ENCODE results near the gene GYPA.

- TF ChIP-seq, protein P1, sequence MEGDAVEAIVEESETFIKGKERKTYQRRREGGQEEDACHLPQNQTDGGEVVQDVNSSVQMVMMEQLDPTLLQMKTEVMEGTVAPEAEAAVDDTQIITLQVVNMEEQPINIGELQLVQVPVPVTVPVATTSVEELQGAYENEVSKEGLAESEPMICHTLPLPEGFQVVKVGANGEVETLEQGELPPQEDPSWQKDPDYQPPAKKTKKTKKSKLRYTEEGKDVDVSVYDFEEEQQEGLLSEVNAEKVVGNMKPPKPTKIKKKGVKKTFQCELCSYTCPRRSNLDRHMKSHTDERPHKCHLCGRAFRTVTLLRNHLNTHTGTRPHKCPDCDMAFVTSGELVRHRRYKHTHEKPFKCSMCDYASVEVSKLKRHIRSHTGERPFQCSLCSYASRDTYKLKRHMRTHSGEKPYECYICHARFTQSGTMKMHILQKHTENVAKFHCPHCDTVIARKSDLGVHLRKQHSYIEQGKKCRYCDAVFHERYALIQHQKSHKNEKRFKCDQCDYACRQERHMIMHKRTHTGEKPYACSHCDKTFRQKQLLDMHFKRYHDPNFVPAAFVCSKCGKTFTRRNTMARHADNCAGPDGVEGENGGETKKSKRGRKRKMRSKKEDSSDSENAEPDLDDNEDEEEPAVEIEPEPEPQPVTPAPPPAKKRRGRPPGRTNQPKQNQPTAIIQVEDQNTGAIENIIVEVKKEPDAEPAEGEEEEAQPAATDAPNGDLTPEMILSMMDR (conservative IDR thresholded peaks at IDR 0.05; ENCODE audit: low read depth, low read length): no peak
- no peak for TF ChIP-seq EZH2 (IDR thresholded peaks at IDR 0.05; ENCODE audit: borderline replicate concordance, low read depth, low read length, poor library complexity, severe bottlenecking)
Measured at GRCh38 chr4:144104509-144105130, 35.9 kb downstream of the GYPA start.

All from A673 (cell line).